IPS-NIHi11 (cell line): ENCODE data around the gene CCDC150.
"Not testable (repeated sequence)": the region's sequence is repeated elsewhere in the genome, so short reads cannot be mapped to it uniquely, and the experiment has no call there.

ENCODE experiments used
- DNase-seq: peaks from one replicate; pipeline ENCODE4 v3.0.0; 2012; ENCODE audit warnings: mixed read lengths, low spot score

CCDC150 gene

DNA sequence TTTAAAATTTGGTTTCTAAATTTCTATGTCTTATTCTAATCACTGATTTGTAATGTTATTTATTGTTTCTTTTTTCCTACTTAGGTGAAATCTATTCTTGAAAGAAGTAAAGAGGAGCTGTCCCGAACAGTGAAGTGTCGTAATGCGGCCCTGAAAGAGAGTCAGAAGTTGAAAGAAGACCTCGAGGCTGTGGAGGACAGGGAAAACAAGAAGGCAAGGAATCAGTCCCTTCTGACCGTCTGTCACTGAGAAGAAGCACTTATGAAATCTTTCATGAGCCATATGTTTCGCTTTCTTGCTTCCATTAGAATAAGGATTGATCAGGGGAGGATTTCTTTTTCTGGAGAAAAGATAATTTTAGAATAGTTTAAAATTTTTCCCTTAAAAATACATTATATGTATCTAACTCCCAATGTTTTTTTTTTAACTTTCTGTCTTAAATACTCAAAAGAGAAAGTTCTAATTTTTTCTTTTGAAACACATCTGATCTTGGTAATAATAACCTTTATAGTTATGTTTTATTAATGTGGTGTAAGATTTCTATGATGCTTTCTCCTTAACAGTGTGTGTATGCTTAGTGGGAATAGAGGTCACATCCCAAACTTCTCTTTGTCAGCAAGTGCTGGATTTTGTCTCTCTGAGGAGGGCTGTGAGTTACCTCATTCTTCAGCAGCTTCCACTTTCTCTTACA lies 79.0 kb downstream of the CCDC150 start:
- no peak for DNase-seq

DNA sequence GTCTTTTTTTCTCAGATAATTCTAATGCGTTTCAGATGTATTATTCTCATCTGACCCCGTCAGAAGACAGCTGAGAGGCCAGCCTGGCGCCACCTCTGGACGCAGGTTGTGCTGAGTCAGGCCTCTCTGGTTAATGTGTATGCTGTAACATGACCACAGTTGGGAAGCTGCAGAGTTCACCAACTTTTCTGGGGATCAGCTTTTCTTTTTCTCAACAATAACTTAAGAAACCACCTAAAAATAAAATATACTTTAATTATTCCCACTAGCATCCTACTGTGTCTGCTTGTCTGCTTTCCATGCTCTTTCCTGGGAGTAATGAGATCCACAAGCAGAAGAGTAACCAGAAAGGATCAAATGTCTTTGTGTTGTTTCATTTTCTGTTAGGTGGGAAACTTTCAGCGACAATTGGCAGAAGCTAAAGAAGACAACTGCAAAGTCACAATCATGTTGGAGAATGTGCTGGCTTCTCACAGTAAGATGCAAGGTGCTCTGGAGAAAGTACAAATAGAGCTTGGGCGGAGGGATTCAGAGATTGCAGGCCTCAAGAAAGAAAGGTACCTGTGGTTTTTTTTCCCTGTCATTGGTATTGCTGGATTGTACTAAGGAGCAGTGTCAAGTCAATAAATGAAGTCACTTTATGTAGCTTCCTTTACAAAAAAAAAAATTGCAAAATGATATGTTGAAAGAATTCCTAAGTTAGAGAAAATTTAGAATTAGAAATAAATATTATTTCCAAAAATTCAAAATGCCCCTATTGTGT lies 79.8 kb downstream of the CCDC150 start:
- DNase-seq: peak; percentile 53

DNA sequence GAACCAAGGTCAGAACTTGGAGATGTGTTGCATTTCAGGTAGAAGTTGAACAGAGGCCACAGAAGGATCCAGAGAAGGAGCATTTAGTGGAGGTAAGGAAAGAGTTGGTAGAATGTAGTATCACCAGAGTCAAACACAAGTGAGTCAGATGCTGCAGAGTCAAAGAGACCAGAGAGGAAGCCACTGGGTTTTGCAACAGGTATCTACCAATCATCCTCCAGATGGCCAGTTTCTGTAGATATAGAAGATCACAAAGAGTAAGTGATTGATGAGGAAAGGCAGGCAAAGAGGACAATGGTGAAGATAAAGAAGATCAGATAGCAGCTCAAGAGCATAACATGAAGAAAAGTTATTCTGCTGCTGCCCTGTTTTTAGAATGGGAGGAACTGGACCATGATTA lies 84.1 kb downstream of the CCDC150 start:
- DNase-seq: no peak

DNA sequence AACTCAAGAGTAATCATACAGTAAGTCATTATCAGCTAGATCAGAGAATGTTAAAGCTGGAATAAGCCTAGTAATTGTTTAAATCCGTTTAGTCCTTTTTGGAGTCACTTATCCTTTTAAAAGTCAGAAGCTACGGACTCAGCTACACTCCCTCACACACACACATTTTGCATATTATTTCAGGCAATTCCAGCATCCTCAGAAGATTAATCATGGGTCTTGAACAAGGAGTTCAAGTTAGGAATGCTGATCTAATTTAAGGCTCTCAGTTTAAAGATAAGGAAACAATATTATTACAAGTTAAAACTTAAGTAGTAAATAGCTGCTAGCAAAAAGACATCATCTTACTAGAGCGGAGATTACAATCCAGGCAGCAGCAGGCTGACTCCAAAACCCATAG lies 85.7 kb downstream of the CCDC150 start:
- no peak for DNase-seq

DNA sequence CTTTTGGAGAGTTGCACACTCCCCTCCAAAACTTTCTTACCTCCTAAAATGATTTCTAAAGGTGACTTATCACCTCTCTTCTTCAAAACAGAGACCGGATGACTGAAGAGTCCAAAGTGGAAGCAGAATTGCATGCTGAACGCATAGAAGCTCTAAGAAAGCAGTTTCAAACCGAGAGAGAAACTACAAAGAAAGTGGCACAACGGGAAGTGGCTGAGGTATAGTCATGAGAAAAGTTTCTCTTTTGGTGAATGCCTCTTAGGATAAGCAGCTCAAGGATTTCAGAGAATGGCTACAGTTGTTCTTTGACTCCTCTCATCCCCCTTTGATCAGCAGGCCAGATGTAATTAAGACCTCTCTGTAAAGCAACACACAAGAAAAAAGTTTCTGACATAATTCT lies 86.4 kb downstream of the CCDC150 start:
- no peak for DNase-seq

DNA sequence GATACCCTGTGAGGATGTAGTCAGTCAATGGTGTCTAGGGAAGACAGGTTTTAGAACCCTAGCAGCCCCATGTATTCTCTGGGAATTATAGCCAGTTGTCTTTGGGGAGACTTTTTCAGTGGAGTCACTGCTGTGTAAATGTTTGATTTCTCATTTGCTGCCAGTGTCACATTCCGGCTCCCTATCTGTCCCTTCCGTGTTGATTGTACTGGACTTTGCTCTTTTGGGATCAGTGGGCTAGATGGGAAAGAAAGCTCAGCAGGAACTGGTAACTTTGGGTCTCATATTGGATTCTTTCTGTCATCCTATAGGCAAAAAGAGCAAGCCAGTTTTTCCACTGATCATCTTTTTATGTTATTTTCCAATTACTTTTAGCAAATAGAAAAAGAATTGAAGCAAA lies 89.9 kb downstream of the CCDC150 start:
- no peak for DNase-seq

DNA sequence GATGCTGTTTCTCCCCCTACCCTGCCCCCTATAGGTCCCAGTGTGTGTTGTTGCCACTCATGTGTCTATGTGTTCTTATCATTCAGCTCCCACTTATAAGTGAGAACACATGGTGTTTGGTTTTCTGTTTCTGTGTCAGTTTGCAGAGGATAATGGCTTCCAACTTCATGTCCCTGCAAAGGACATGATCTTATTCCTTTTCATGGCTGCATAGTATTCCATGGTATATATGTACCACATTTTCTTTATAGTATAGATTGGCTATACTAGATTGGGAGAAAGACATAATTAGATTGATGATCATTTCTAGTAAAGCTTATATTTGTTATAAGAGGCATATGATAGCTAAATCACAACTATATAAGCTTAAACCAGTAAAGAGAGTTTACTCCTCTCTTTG lies 97.1 kb downstream of the CCDC150 start:
- DNase-seq: not testable (repeated sequence)

DNA sequence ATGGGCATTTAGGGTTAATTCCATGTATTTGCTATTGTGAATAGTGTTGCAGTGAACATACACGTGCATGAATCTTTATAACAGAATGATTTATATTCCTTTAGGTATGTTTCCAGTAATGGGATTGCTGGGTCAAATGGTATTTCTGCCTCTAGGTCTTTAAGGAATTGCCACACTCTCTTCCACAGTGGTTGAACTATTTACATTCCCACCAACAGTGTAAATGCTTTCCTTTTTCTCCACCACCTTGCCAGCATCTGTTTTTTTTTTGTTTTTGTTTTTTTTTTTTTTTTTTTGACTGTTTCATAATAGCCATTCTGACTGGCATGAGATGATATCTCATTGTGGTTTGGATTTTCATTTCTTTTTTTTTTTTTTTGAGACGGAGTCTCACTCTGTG lies 97.5 kb downstream of the CCDC150 start:
- no peak for DNase-seq

DNA sequence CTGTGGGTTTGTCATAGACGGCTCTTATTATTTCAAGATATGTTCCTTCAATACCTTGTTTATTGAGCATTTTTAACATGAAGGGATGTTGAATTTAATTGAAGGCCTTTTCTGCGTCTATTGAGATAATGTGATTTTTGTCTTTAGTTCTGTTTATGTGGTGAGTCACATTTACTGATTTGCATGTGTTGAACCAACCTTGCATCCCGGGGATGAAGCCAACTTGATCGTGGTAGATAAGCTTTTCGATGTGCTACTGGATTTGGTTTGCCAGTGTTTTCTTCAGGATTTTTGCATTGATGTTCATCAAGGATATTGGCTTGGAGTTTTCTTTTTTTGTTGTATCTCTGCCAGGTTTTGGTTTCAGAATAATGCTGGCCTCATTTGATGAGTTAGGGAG lies 99.5 kb downstream of the CCDC150 start:
- no peak for DNase-seq

DNA sequence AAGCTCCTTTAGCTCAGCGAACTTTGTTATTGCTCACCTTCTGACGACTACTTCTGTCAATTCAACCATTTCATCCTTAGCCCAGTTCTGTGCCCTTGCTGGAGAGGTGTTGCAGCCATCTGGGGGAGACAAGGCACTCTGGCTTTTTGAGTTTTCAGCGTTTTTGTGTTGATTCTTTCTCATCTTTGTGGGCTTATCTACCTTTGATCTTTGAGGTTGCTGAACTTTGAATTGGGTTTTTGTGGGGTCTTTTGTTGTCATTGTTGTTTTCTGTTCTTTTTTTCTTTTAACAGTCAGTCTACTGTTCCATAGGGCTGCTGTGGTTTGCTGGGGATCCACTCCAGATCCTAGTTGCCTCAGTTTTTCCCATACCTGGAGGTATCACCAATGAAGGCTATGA lies 102.7 kb downstream of the CCDC150 start:
- no peak for DNase-seq

DNA sequence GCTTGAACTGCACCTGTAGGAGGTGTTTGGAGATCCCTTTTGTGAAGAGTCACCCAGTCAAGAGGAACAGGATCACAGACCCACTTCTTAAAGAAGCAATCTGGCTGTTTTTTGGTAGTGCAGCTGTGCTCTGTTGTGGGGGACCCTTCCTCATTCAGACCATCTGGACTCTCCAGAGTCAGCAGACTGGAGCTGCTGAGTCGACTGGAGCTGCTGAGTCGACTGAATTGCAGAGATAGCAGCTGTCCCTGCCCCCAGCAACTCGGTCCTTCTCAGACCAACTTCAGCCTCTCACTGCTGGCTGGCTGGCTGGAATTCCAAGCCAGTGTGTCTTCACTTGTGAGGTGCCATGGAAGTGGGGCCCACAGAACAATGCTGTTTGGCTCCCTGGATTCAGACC lies 103.2 kb downstream of the CCDC150 start:
- no peak for DNase-seq

DNA sequence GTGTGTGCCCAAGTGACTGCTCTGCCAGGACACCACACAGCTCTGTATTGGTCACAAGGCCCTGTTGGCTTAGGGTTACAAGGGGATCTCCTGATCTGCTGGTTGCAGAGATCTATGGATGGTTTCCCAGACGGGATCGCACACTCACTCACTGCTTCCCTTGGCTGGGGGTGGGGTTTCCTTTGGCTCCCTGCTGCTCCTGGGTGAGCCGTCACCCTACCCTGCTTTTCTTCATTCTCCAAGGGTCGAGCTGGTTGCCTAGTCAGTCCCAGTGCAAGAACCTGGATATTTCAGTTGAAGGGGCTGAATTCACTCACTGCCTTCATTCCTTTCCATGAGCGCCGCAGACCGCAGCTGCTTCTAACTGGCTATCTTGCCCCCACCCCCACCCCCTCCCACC lies 103.7 kb downstream of the CCDC150 start:
- no peak for DNase-seq

DNA sequence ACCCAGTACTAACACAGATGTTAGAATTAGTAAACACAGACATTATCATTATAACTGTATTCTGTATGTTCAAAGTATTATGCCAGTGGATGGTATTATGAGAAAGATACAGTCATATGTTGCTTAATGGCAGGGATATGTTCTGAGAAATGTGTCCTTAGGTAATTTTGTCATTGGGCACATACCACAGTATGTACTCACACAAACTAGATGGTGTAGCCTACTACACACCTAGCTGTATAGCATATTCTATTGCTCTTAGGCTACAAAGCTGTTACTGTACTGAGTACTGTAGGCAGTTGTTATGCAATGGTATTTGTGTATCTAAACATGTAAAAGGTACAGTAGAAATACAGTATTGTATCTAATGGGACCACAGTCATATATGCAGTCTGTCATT lies 106.2 kb downstream of the CCDC150 start:
- DNase-seq: no peak

DNA sequence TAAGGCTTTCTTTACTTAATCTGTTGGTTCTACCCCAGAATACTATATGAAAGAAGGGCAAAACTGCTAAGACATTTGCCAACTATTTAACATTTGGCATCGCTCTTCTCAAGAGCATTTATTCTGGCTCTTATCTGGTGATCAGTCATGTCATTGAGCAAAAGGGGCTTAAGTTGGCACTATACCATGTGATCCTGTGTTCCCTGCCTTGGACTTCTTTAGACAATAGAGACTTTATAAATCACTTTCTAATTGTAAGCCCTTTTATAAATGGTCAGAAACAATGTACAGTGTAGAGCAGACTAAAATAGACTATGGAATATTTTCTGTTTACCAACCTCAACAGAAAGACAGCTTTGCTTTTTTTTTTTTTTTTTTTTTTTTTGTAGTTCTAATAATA lies 107.9 kb downstream of the CCDC150 start:
- DNase-seq: no peak

DNA sequence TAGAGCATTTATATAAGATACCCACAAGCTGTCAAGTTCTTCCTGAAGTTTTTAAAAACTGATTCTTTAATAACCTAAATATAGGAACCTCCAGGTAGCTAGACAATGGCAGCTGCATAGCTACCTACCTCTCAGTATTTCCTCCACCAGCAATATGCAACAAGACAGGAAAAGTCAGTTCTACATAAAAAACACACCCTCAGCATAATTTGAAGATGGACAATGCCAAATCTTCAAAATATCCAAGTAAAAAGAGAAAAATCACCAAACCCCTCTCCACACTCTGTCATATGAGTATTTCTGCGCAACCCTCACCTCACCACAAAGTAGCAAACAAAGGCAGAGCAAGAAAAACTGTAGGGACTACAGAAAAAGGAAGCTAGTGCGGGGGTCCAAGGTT lies 108.6 kb downstream of the CCDC150 start:
- no peak for DNase-seq

DNA sequence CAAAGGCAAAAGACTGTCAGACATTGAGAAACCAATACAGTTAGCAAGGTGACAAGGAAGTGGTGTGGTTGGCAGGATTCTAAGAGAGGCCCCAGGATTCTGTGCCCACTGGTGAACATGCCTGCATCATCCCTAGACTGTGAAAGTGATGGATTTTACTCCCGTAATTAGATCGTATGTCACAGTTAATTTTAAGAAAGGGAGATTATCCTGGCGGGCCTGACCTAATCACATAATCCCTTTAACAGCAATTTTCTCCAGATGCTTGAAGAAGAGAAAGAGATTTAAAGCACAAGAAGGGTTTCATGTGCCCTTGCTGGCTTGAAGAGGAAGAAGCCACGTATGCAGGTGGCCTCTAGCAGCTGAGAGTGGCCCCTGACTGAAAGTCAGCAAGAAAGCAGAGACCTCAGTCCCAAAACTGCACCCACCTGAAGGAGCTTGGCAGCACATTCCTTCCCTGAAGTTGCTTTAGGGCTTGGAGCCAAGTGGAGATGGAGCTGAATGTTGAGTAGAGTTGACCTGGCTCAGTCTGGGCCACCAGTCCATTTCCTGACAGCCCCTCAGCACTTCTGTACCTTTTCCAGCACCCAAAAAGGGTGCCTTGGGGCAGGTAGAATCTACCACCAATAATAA lies 110.9 kb downstream of the CCDC150 start:
- DNase-seq: no peak

DNA sequence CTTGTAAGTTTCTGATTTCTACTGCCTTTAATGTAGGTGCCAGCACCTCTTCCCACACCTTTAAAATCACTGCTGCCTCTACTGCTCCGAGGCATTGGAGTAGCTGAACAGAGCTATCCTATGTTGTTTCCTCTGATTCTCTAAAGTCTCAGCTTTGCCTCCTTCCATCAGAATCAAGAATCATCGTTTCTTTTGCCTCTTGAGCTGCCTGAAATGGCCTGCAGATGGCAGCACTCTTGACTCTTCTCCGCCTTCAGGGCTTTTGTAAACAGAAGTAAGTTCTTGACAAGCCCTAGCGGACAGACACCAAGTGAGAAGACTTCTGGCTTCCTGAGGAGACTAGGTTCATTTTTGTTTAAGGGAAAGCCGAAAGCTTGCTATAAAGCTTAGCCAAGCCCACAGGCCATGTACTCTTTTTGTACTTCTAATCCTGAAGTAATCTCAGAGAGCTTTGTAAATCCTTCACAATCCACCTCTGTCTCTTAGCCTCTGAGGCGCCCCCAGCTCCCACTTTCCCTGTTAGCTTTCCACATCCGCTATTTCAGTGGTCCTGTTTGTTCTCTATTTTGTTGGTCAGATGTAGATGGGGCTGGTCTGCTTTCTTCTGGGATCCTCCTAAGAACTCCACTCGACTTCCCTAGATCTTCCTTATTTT lies 111.6 kb downstream of the CCDC150 start:
- DNase-seq: peak; percentile 70

DNA sequence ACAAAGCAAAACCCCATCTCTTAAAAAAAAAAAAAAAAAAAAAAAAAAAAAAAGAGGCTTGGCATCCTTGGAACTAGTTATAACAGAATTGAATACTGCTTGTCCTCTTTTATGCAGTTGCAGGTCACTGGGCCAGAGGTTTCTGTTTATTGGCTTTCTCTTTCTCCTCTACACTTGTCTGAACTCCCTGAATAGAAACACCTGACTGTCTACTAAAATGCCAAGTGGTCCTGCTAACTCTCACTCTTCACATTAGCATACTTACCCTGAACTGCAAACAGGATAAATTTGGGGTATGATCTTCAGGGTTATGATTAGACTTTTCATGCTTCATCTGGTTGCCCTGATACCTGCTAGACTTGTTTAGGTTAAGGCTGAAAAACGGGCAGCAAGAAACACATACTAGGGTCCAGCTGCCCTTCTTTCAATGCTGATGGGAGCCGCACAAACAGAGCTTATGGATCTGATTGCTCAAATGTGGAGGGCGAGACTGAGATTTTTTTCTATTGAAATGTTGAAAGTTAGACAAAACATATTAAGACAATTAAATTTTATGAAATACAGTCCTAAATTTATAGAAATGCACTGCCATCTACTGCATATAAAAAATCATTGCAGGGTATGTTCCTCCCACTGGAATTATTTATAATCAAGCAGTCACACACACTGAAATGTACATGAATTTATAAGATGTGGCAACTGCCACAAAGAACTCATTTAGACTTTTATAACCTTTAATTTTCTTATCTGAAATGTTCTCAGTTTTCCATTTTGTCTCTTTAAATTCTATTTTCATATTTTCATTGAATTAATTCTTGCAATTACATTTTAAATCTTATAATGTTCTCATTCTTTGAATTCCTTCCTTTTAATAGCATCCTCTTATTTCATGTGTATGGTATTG lies 119.2 kb downstream of the CCDC150 start:
- DNase-seq: no peak

DNA sequence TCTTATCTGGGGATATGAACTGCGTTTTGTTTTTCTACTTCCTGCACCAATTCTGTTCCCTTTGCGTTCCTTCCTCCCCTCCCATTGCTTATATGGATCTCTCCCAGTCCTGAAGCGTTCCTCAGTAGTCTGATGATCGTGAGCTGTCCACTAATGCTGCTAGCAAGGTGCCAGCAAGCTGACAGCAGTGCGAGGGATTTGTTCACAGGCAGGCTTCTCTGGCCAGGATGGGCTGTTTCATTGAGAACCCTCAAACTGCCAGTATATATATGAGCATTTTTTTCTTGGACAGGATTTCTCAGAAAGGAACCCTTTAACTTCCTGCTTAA lies 119.8 kb downstream of the CCDC150 start:
- DNase-seq: no peak

DNA sequence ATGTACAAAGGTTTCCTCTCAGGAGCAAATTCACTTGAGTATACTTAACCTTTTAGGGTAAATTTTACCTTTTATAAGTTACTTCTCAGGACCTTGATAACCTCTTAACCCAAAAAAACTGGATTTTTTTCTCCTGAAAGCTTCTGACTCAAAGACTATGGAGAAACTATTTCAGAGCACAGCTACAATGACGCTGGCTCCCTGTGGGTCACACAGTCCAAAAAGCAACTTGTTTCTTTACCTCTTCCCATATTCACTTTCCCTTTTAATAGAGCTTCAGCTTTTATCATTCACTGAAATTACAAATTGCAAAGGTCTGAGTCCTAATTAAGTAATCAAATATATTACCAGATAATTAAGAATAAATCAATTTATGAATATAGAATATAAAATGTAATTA lies 127.6 kb downstream of the CCDC150 start:
- DNase-seq: no peak
